Adrenal gland (tissue), 12 donors: ENCODE measurements around the gene LDLR. TPM values are rescaled to one million over a fixed set of nuclear protein-coding genes. Genes with fewer than 3 reads are reported as not detected.
"Not testable (repeated sequence)": the region's sequence is repeated elsewhere in the genome, so short reads cannot be mapped to it uniquely, and the experiment has no call there.

Experiments
- DNase-seq, 7 donors: peaks; one replicate each; pipeline ENCODE4 v3.0.0-alpha.2; 2019 to 2020
- H3K27ac ChIP-seq, 5 donors: fragments of 200-600 bp; sonication (generic) in 4 of 5; 1 replicate in 3 of 5; 2 replicates in 2 of 5; pipeline versions ENCODE4 v1.5.1 to v1.8.0; 2016 to 2020; ENCODE audit warnings: mild to moderate bottlenecking in 1 of 5
- H3K27me3 ChIP-seq: fragments of 200-600 bp; 2 replicates; pipeline ENCODE4 v1.8.0; 2021
- H3K36me3 ChIP-seq, 2 donors: fragments of 200-600 bp; replicated peaks in 1 of 2; 1 replicate in 1 of 2; 2 replicates in 1 of 2; pipeline versions ENCODE4 v1.5.1 to v1.8.0; 2018 to 2022
- H3K4me1 ChIP-seq, 2 donors: fragments of 200-600 bp; replicated peaks in 1 of 2; 1 replicate in 1 of 2; 2 replicates in 1 of 2; pipeline versions ENCODE4 v1.5.1 to v1.8.0; 2018 to 2021
- H3K4me3 ChIP-seq, 4 donors: fragments of 200-600 bp; sonication (generic) in 3 of 4; one replicate each; pipeline ENCODE4 v1.5.1; 2016 to 2018
- H3K9me3 ChIP-seq, 3 donors: fragments of 200-600 bp; sonication (generic) in 1 of 3; replicated peaks in 1 of 3; 1 replicate in 2 of 3; 2 replicates in 1 of 3; pipeline versions ENCODE4 v1.5.1 to v1.8.0; 2016 to 2021
- POLR2A ChIP-seq, 2 donors: fragments of 450-650 bp; IDR thresholded peaks; one replicate each; pipeline ENCODE4 v1.6.1; 2017; ENCODE audit warnings: antibody characterized with exemption in 2 of 2, mild to moderate bottlenecking in 2 of 2, moderate library complexity in 1 of 2
- WGBS, 4 donors: extraction: QIAGEN DNeasy Blood & Tissue Kit in 2 of 4; methylation state at CpG; one replicate each; pipeline versions ENCODE4 v1.1.5 to v1.1.7; 2013 to 2017; 5-methylcytosine and 5-hydroxymethylcytosine counted together
- intact Hi-C, 2 donors: fragments of 100-400 bp; cut with DNase I; formaldehyde crosslinking; loops; one replicate each; pipeline versions ENCODE4 v1.14.1 to v1.15.0; 2022 to 2023
- polyA plus RNA-seq, 3 donors: library from polyadenylated mRNA; stranded (reverse); fragments of 200-250 nt in 2 of 3; fragments of 350-450 nt in 1 of 3; fragmentation: Illumina TruSeq in 1 of 3; extraction: RNeasy Lipid Tissue Mini Kit (QIAGEN cat#74804) in 1 of 3; gene quantifications; one replicate each; pipeline ENCODE4 v1.2.3, GENCODE V29; 2013 to 2014
- total RNA-seq, 9 donors: library from RNA; depleted of rRNA in 4 of 9; stranded (reverse); fragments of >200 nt in 4 of 9; fragments of 120-200 nt in 1 of 9; fragmentation: NEBNext Ultra II Directional in 1 of 9; extraction: Animal tissue kit (Norgen Biotek cat#: 25700) in 1 of 9; gene quantifications; one replicate each; pipeline versions ENCODE4 v1.1.0 to v1.2.4, GENCODE V29; 2013 to 2023
- TF ChIP-seq, protein P1 (sequence below), 6 experiments: fragments of 450-650 bp in 4 of 6; fragments of 200-600 bp in 2 of 6; sonication (generic) in 1 of 6; IDR thresholded peaks; 1 replicate in 5 of 6; 2 replicates in 1 of 6; pipeline versions ENCODE4 v1.5.1 to v1.8.0; 2016 to 2021; ENCODE audit warnings: antibody characterized with exemption in 6 of 6, mild to moderate bottlenecking in 2 of 6, moderate library complexity in 1 of 6
- donor health status: healthy with polysubstance abuse.
- donor health status: Bipolar disorder and iron deficiency.
- donor health status: DM: yes; HTN: yes; CAD: no.
- donor health status: DM: no; HTN: no; CAD: no.
- donor health status: DM: no; HTN: no; CAD: no.
- donor health status: DM: yes; HTN: yes; CAD: no.

The LDLR gene
- total and polyA plus RNA-seq, 12 donors: 35.4 to 2,114 (median 161) TPM

DNA sequence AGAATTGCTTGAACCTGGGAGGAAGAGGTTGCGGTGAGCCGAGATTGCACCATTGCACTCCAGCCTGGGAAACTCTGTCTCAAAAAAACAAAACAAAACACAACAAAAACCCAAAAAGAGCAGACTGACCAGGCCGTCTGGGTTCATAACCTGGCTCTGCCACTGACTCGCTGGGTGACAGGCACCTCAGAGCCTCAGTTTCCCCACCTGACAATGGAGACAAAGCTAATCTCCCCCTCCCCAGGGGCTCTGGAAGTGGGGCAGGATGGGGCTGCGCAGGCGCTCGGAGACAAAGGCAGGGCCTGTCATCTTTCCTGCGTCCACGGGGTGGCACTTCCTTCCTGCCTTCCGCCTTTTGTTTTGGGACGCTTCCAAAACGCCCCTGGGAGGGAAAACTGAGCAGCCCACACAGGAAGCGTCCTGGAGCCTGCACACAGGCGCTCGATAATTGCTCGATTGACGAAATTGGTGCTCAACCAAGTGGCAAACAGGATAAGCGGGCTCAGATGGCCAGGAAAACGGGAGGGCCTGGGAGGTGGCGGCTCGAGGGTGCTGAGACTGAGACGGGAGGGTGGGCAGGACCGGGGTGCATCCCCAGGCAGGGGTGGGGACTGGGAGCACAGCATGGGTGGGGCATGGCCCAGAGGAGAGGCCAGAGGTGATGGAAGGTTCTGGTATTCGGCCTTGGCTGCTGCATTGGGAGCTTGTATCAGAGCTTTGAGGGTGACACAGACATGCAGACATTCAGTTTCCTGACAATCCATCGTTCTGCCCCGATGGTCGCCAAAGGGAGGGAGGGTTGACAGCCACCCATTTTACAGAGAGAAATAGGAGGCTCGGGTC is 48.5 kb downstream of the LDLR start:
- Histone ChIP-seq H3K36me3 (peaks cover 0 to 6% of the 10 kb centered on the region in 2 donors), H3K4me1 (peaks cover 36 to 41% of the 10 kb centered on the region in 2 donors), H3K27ac (peak overlapping the region; percentile 37 to 97 (median 91)), H3K9me3 (no peaks in the 10 kb centered on the region), H3K27me3 (no peaks in the 10 kb centered on the region), H3K4me3 (peak overlapping the region in 1 of 4 donors; percentile 42)
- intact Hi-C loops: loop anchor here (2.0 to 5.0 kb wide), 2 partner anchors 65 to 67 kb away; no protein-coding TSS in a partner anchor
- peak; percentile 85 to 95 (median 89) for DNase-seq
- no peak for TF ChIP-seq POLR2A (IDR thresholded peaks at IDR 0.05)
- TF ChIP-seq, protein P1, sequence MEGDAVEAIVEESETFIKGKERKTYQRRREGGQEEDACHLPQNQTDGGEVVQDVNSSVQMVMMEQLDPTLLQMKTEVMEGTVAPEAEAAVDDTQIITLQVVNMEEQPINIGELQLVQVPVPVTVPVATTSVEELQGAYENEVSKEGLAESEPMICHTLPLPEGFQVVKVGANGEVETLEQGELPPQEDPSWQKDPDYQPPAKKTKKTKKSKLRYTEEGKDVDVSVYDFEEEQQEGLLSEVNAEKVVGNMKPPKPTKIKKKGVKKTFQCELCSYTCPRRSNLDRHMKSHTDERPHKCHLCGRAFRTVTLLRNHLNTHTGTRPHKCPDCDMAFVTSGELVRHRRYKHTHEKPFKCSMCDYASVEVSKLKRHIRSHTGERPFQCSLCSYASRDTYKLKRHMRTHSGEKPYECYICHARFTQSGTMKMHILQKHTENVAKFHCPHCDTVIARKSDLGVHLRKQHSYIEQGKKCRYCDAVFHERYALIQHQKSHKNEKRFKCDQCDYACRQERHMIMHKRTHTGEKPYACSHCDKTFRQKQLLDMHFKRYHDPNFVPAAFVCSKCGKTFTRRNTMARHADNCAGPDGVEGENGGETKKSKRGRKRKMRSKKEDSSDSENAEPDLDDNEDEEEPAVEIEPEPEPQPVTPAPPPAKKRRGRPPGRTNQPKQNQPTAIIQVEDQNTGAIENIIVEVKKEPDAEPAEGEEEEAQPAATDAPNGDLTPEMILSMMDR (IDR thresholded peaks at IDR 0.05): peak; percentile 46 to 95 (median 90)
- 2 to 8% (median 2%) methylated on average over 7 to 28 of the region's 28 CpGs for WGBS, 4 donors

DNA sequence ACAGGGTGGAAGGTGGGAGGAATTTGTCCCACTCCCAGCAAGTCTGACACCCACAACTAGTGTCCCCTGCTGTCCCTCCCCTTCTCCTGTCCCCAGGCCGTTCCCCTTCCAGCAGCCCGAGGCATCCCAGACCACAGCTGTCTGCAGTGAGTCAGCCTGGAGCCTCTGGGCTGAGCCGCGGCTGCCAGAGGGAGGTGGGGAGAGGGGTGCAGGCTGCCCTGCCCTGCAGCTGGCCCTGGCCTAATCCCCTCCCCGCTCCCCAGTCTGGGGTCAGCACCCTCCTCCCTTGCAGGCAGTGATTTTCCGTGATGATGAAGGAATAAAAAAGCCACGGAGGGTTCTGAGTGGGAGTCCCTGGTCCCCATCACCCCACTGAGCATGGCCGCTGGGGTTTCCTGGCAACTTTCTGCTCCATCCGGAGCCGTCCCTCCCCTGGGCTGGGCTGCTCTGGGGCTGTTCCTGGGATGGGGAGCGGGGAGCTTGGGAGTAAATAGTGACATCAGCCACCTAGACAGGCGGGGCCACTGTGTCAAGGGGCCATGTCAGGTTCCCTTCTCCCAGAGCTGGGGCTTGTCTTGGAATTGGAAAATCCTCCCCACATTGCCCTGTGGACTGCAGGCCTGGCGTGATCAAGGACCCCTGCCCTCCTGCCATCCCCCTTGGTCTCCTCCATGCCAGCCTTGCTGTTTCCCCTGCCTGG is 49.5 kb downstream of the LDLR start:
- intact Hi-C loops: loop anchor here (2.0 to 5.0 kb wide), 2 partner anchors 64 to 66 kb away; no protein-coding TSS in a partner anchor
- H3K36me3 ChIP-seq: no peaks in the 10 kb centered on the region
- H3K4me3 ChIP-seq: peak overlapping the region in 1 of 4 donors; percentile 42
- H3K9me3 ChIP-seq: no peaks in the 10 kb centered on the region
- H3K4me1 ChIP-seq: peaks cover 46 to 50% of the 10 kb centered on the region in 2 donors
- no peaks in the 10 kb centered on the region for H3K27me3 ChIP-seq
- TF ChIP-seq, protein P1 (IDR thresholded peaks at IDR 0.05): peak in 2 of 6 experiments; percentile 11 to 12
- TF ChIP-seq POLR2A (IDR thresholded peaks at IDR 0.05): peak in 1 of 2 donors; percentile 73
- 9 to 24% (median 11%) methylated on average over 6 to 13 of the region's 13 CpGs for WGBS, 4 donors
- DNase-seq: peak; percentile 76 to 95 (median 91)
- H3K27ac ChIP-seq: peak overlapping the region; percentile 49 to 97 (median 91)

DNA sequence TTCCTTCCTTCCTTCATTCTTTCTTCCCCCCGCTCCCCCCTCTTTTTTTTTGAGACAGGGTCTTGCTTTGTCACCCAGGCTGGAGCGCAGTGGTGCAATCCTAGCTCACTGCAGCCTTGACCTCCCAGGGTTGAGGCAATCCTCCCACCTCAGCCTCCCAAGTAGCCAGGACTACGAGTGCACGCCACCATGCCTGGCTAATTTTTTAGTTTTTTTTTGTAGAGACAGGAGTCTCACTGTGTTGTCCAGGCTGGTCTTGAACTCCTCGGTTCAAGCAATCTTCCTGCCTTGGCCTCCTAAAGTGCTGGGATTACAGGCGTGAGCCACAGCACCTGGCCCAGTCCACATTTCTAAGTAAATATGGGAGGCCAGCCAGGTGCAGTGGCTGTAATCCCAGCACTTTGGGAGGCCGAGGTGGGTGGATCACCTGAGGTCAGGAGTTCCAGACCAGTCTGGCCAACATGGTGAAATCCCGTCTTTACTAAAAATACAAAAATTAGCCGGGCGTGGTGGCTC is 50.8 kb downstream of the LDLR start:
- H3K27me3 ChIP-seq, intact Hi-C loops, H3K4me3 ChIP-seq, H3K36me3 ChIP-seq, DNase-seq, H3K9me3 ChIP-seq: not testable (repeated sequence)
- Histone ChIP-seq H3K4me1 (peaks cover 48 to 50% of the 10 kb centered on the region in 2 donors), H3K27ac (peak overlapping the region in 4 of 5 donors; percentile 75 to 97 (median 92))
- 83 to 95% (median 91%) methylated on average over 8 to 10 of the region's 10 CpGs for WGBS, 4 donors

DNA sequence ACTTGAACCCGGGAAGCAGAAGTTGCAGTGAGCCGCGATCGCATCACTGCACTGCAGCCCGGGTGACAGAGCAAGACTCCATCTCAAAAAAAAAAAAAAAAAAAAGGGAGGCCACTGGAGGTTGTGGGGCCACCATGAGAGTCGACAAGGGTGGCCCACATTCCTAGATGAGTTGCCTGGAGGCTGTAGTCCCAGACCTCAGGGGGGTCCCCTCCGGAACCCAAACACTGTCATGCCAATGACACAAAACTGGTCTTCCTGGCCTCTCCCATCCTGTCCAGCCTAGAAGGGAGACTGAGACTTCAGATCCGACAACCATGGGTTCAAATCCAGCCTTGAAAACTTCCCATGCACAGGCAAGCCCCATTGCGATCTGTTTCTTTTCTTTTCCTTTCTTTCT is 51.6 kb downstream of the LDLR start:
- TF ChIP-seq, protein P1 (IDR thresholded peaks at IDR 0.05): no peak
- TF ChIP-seq POLR2A (IDR thresholded peaks at IDR 0.05): no peak
- Histone ChIP-seq H3K27ac (peak overlapping the region in 1 of 5 donors; percentile 11), H3K27me3 (no peaks in the 10 kb centered on the region), H3K36me3 (no peaks in the 10 kb centered on the region), H3K9me3 (no peaks in the 10 kb centered on the region), H3K4me3 (no peak overlapping the region), H3K4me1 (peaks cover 48 to 50% of the 10 kb centered on the region in 2 donors)
- 87 to 95% (median 89%) methylated on average over 9 of the region's 9 CpGs for WGBS, 4 donors
- DNase-seq: no peak
- intact Hi-C loops: no loop called here
